GM18868 (cell line): ENCODE results near the gene PKNOX2.

Experiments
- ATAC-seq: cut with Tn5 transposase; IDR thresholded peaks from one replicate; pipeline ENCODE4 v1.9.1; 2021; ENCODE audit warnings: mild to moderate bottlenecking, moderate library complexity; ENCODE audit not compliant: unreplicated experiment

The PKNOX2 gene

GRCh38 chr11:125401235-125401634 lies 236.7 kb downstream of the PKNOX2 start:
- no peak for ATAC-seq

- ATAC-seq, result no peak
Observed at GRCh38 chr11:125401746-125402145, 237.2 kb downstream of the PKNOX2 start.

- no peak for ATAC-seq
Observed at GRCh38 chr11:125402435-125402834, 237.9 kb downstream of the PKNOX2 start.

GRCh38 chr11:125404157-125404810 lies 239.7 kb downstream of the PKNOX2 start:
- ATAC-seq, result no peak

- ATAC-seq, result peak; percentile 89
Observed at GRCh38 chr11:125404811-125405790, 240.6 kb downstream of the PKNOX2 start.

GRCh38 chr11:125407046-125407445 lies 242.5 kb downstream of the PKNOX2 start:
- no peak for ATAC-seq

GRCh38 chr11:125408311-125408711 lies 243.8 kb downstream of the PKNOX2 start:
- no peak for ATAC-seq

GRCh38 chr11:125410091-125410490 lies 245.5 kb downstream of the PKNOX2 start:
- ATAC-seq, result no peak

- no peak for ATAC-seq
Observed at GRCh38 chr11:125412177-125412496, 247.6 kb downstream of the PKNOX2 start.

GRCh38 chr11:125412509-125412908 lies 248.0 kb downstream of the PKNOX2 start:
- no peak for ATAC-seq

- ATAC-seq, result no peak
Observed at GRCh38 chr11:125413226-125413625, 248.7 kb downstream of the PKNOX2 start.

GRCh38 chr11:125414121-125414520 lies 249.6 kb downstream of the PKNOX2 start:
- no peak for ATAC-seq

GRCh38 chr11:125416981-125417935 lies 252.7 kb downstream of the PKNOX2 start:
- no peak for ATAC-seq

- no peak for ATAC-seq
Observed at GRCh38 chr11:125418396-125418795, 253.8 kb downstream of the PKNOX2 start.

GRCh38 chr11:125422681-125423080 lies 258.1 kb downstream of the PKNOX2 start:
- no peak for ATAC-seq

- no peak for ATAC-seq
Observed at GRCh38 chr11:125423247-125423849, 258.8 kb downstream of the PKNOX2 start.

- no peak for ATAC-seq
Observed at GRCh38 chr11:125425601-125426000, 261.1 kb downstream of the PKNOX2 start.

GRCh38 chr11:125426818-125427528 lies 262.4 kb downstream of the PKNOX2 start:
- no peak for ATAC-seq

- ATAC-seq, result no peak
Observed at GRCh38 chr11:125428486-125429173, 264.1 kb downstream of the PKNOX2 start.
